BJ (cell line): ENCODE data around the gene RYR3. TPM values are rescaled to one million over a fixed set of nuclear protein-coding genes. Genes with fewer than 3 reads are reported as not detected.

Experiments
- CTCF ChIA-PET: fragments of 350-600 bp; formaldehyde crosslinking; extraction: SDS; loops from one replicate; lab custom pipeline; 2021; ENCODE audit warnings: antibody characterized with exemption, inconsistent platforms; lab: Yijun Ruan, JAX
- POLR2A ChIA-PET: fragments of 300-600 bp; sonication (Branson Sonifier 250); formaldehyde crosslinking; extraction: SDS; loops from one replicate; lab custom pipeline; 2021; ENCODE audit warnings: antibody characterized with exemption; lab: Charles Lee
- DNase-seq: peaks from one replicate; pipeline ENCODE4 v3.0.0-alpha.2; 2011; ENCODE audit warnings: low read depth
- H3K27me3 ChIP-seq: 2 replicates; pipeline ENCODE4 v1.6.0; 2011; ENCODE audit warnings: low read length; ENCODE audit not compliant: control insufficient read depth, insufficient read depth
- H3K36me3 ChIP-seq: 2 replicates; pipeline ENCODE4 v1.5.1; 2011; ENCODE audit warnings: low read length; ENCODE audit not compliant: control insufficient read depth, insufficient read depth
- H3K4me3 ChIP-seq: 2 replicates; pipeline ENCODE4 v1.5.1; 2011; ENCODE audit warnings: low read depth, mild to moderate bottlenecking, control low read depth, low read length
- CTCF ChIP-seq: IDR thresholded peaks from 2 replicates; pipeline ENCODE4 v1.5.1; 2011; ENCODE audit warnings: low read depth, mild to moderate bottlenecking, control low read depth, inconsistent platforms, low read length, moderate library complexity; ENCODE audit not compliant: insufficient read depth
- polyA plus RNA-seq: library from polyadenylated mRNA; depleted of rRNA; stranded (reverse); fragments of >200 nt; gene quantifications from 2 replicates; pipeline ENCODE4 v1.2.3, GENCODE V29; 2011

RYR3 gene
- polyA plus RNA-seq, 1 experiment, result not detected

- POLR2A ChIA-PET, result no interaction called here
- TF ChIP-seq CTCF, result no peak
- H3K27me3 ChIP-seq, result no peaks in the 10 kb centered on the region; the same call in 1 of the 2 replicates
Observed at GRCh38 chr15:33534642-33535041, 223.9 kb downstream of the RYR3 start.

GRCh38 chr15:33535135-33535534 lies 224.4 kb downstream of the RYR3 start:
- ChIA-PET POLR2A (no interaction called here), CTCF (no interaction called here)
- TF ChIP-seq CTCF, result no peak
- no peak for DNase-seq
- no peaks in the 10 kb centered on the region for H3K36me3 ChIP-seq
- no peak overlapping the region for H3K4me3 ChIP-seq
- H3K27me3 ChIP-seq, result no peaks in the 10 kb centered on the region; the same call in 1 of the 2 replicates

More at GRCh38 chr15:33534642-33535041, 223.9 kb downstream of the RYR3 start:
- DNase-seq, result no peak
- no peaks in the 10 kb centered on the region for H3K36me3 ChIP-seq
- H3K4me3 ChIP-seq, result no peak overlapping the region
- CTCF ChIA-PET, result no interaction called here

GRCh38 chr15:33539825-33540573 lies 229.2 kb downstream of the RYR3 start:
- no peak for DNase-seq
- POLR2A ChIA-PET, result no interaction called here
- H3K4me3 ChIP-seq, result no peak overlapping the region
- CTCF ChIA-PET, result no interaction called here
- TF ChIP-seq CTCF, result no peak
- H3K36me3 ChIP-seq, result no peaks in the 10 kb centered on the region
- H3K27me3 ChIP-seq, result no peaks in the 10 kb centered on the region

GRCh38 chr15:33543957-33544356 lies 233.2 kb downstream of the RYR3 start:
- no peak for TF ChIP-seq CTCF
- ChIA-PET CTCF (no interaction called here), POLR2A (no interaction called here)
- H3K4me3 ChIP-seq, result no peak overlapping the region
- no peaks in the 10 kb centered on the region for H3K27me3 ChIP-seq
- DNase-seq, result no peak
- H3K36me3 ChIP-seq, result no peaks in the 10 kb centered on the region

- no peak for DNase-seq
- TF ChIP-seq CTCF, result no peak
- CTCF ChIA-PET, result no interaction called here
- H3K36me3 ChIP-seq, result no peaks in the 10 kb centered on the region
- H3K4me3 ChIP-seq, result no peak overlapping the region
- H3K27me3 ChIP-seq, result no peaks in the 10 kb centered on the region
- POLR2A ChIA-PET, result no interaction called here
Observed at GRCh38 chr15:33545866-33546265, 235.1 kb downstream of the RYR3 start.
